ENCODE data around the gene ARID5B. TPM values are rescaled to one million over a fixed set of nuclear protein-coding genes. Genes with fewer than 3 reads are reported as not detected.

Gene ARID5B
- total and polyA plus RNA-seq, 2 of the 4 experiments (the other 2 are of a cell fraction): 41.0 to 125 TPM

DNA sequence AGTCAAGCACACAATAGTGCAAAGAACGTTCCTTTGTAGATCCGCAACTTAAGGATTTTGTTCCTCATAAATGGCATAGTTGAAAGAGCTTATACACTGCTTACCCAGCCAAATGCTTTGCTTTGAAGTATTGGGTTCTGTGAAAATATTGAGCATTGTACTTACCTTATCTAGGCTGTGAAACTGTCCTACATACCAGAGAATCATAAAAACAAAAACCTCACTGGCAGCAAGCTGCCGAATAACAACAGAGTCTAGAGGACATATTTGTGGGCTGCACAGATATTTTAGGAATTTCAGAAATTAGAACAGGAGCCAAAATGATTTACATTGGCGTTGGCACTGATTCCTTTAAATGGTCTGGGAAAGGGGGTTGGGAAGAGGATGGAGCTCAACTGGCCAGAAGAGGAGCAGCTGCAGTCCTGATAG, 192.4 kb downstream of the ARID5B start:
- dilution Hi-C loops (cut with HindIII; ENCODE audit: low sequenced_read_pairs, unreplicated experiment): no loop called here
- H3K9ac ChIP-seq (ENCODE audit: low read depth, low read length): peak overlapping the region; percentile 61
- H4K8ac ChIP-seq (ENCODE audit: low read depth in 2 of 2, low read length in 2 of 2): peak overlapping the region; percentile 84 to 94; a peak in 3 of 4 replicates
- no peak overlapping the region for H2AK9ac ChIP-seq (replicated peaks; ENCODE audit: low read depth, low read length, poor library complexity)
- peak overlapping the region; percentile 100 for H3K18ac ChIP-seq (ENCODE audit: low read depth, low read length)
- H3K23ac ChIP-seq (ENCODE audit: low read depth, low read length): peak overlapping the region; percentile 90
- ChIA-PET POLR2A (ENCODE audit: unreplicated experiment) (interaction anchor here (1.2 to 1.8 kb wide), 2 partner anchors 45 to 149 kb away, joined by 5 to 6 read pairs; no protein-coding TSS in a partner anchor), CTCF (interaction anchor here (0.6 to 1.5 kb wide), 2 partner anchors 9 to 151 kb away, joined by 3 to 7 read pairs; no protein-coding TSS in a partner anchor)
- BruUV-seq (replicated peaks): TSS peak; percentile 9
- peaks cover 37% of the 10 kb centered on the region for H3K4me1 ChIP-seq (ENCODE audit: control insufficient read depth, insufficient read depth, low read length)
- H4K5ac ChIP-seq (ENCODE audit: low read depth, low read length): peak overlapping the region; percentile 99
- H3K56ac ChIP-seq (ENCODE audit: extremely low read depth, insufficient read depth, low read length): peak overlapping the region; percentile 92
- ATAC-seq (ENCODE audit: low read depth) (peak; percentile 36), DNase-seq (peak; percentile 79)
- H4K20me1 ChIP-seq (ENCODE audit: insufficient read depth, low read length): peaks cover 4% of the 10 kb centered on the region; the same call in 1 of the 2 replicates
- no peak overlapping the region for H3K4me3 ChIP-seq (ENCODE audit: insufficient read depth, low read depth, low read length)
- H3K14ac ChIP-seq (replicated peaks; ENCODE audit: low read depth, low read length): peak overlapping the region; percentile 92
- peak overlapping the region; percentile 13; the same call in 1 of the 2 replicates for H3K4me2 ChIP-seq (ENCODE audit: low read depth, low read length)
- H2BK20ac ChIP-seq (ENCODE audit: low read depth, low read length): peak overlapping the region; percentile 86
- H2AFZ ChIP-seq (replicated peaks; ENCODE audit: low read length, poor library complexity): no peak overlapping the region
- H2BK5ac ChIP-seq (ENCODE audit: low read depth, low read length, poor library complexity, severe bottlenecking): peak overlapping the region; percentile 97
- peaks cover 31 to 77% of the 10 kb centered on the region in 2 experiments for H3K79me1 ChIP-seq (ENCODE audit: low read depth in 1 of 2, low read length in 2 of 2)
- no peaks in the 10 kb centered on the region for H3K27me3 ChIP-seq (ENCODE audit: control insufficient read depth, insufficient read depth, low read length)
- 0% methylated on average over 1 of the region's 4 CpGs; no CpG with 5 or more reads in 1 of the 2 experiments for WGBS, 2 experiments (ENCODE audit: extremely low coverage in 2 of 2, insufficient read length in 1 of 2)
- peak overlapping the region; percentile 93 for H3K4ac ChIP-seq (ENCODE audit: low read depth, low read length)
- H2AK5ac ChIP-seq (ENCODE audit: low read depth, low read length): peak overlapping the region; percentile 76
- intact Hi-C loops (cut with micrococcal nuclease): loop anchor here (2.0 to 10.0 kb wide), 3 partner anchors 43 to 341 kb away; no protein-coding TSS in a partner anchor
- H4K91ac ChIP-seq (ENCODE audit: insufficient read depth, low read depth, low read length): peak overlapping the region; percentile 95
- peak overlapping the region; percentile 98; the same call in 1 of the 2 replicates for H3K27ac ChIP-seq (ENCODE audit: insufficient read depth, low read length)
- peak overlapping the region; percentile 78; the same call in 2 of the 3 replicates for H2BK15ac ChIP-seq (ENCODE audit: low read depth, low read length)
- in situ Hi-C loops (cut with MboI; ENCODE audit: low sequenced_read_pairs): loop anchor here (25.0 kb wide), 1 partner anchor 1043 kb away; the partner anchor contains the start of gene NRBF2
- TF ChIP-seq, protein P1, sequence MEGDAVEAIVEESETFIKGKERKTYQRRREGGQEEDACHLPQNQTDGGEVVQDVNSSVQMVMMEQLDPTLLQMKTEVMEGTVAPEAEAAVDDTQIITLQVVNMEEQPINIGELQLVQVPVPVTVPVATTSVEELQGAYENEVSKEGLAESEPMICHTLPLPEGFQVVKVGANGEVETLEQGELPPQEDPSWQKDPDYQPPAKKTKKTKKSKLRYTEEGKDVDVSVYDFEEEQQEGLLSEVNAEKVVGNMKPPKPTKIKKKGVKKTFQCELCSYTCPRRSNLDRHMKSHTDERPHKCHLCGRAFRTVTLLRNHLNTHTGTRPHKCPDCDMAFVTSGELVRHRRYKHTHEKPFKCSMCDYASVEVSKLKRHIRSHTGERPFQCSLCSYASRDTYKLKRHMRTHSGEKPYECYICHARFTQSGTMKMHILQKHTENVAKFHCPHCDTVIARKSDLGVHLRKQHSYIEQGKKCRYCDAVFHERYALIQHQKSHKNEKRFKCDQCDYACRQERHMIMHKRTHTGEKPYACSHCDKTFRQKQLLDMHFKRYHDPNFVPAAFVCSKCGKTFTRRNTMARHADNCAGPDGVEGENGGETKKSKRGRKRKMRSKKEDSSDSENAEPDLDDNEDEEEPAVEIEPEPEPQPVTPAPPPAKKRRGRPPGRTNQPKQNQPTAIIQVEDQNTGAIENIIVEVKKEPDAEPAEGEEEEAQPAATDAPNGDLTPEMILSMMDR (conservative IDR thresholded peaks at IDR 0.05; ENCODE audit: low read depth, low read length): no peak
- TF ChIP-seq BHLHE40 (IDR thresholded peaks at IDR 0.05; ENCODE audit: low read depth, low read length): no peak
- 0 out of 2 replicates have a peak, but pooled peaks have one; percentile 9 for TF ChIP-seq CHD1 (IDR thresholded peaks at IDR 0.05; ENCODE audit: low read depth, low read length)
- no peak for TF ChIP-seq MAFK (IDR thresholded peaks at IDR 0.05; ENCODE audit: low read depth, low read length)
- no peak for TF ChIP-seq NFE2L2 (IDR thresholded peaks at IDR 0.05; ENCODE audit: low read depth, low read length)
- H3K9me3 ChIP-seq (ENCODE audit: control insufficient read depth, insufficient read depth, low read length): no peaks in the 10 kb centered on the region
- H3K9me1 ChIP-seq (ENCODE audit: insufficient read depth, low read length): peaks cover 39% of the 10 kb centered on the region
- H2BK120ac ChIP-seq (ENCODE audit: low read depth, low read length): peak overlapping the region; percentile 80
- peaks cover 58% of the 10 kb centered on the region for H3K36me3 ChIP-seq (ENCODE audit: control insufficient read depth, insufficient read depth, low read length)
